WTC11 (cell line): ENCODE measurements around the gene SLC4A9.

Experiments
- ATF2 ChIP-seq: sonication (generic); formaldehyde crosslinking; IDR thresholded peaks from 2 replicates; pipeline ENCODE4 v1.8.1; 2022; ENCODE audit warnings: low read depth, missing genetic modification reagents, borderline replicate concordance
- ATF3 ChIP-seq: sonication (generic); formaldehyde crosslinking; conservative IDR thresholded peaks from 2 replicates; pipeline ENCODE4 v1.8.1; 2022; ENCODE audit warnings: mild to moderate bottlenecking, missing genetic modification reagents
- ELF4 ChIP-seq: sonication (generic); formaldehyde crosslinking; IDR thresholded peaks from 2 replicates; pipeline ENCODE4 v1.8.1; 2022; ENCODE audit warnings: low read depth, mild to moderate bottlenecking, moderate library complexity, missing genetic modification reagents
- ETV6 ChIP-seq: sonication (generic); formaldehyde crosslinking; IDR thresholded peaks from 2 replicates; pipeline ENCODE4 v1.8.1; 2022; ENCODE audit warnings: mild to moderate bottlenecking, missing genetic modification reagents
- IRF2 ChIP-seq: sonication (generic); formaldehyde crosslinking; IDR thresholded peaks from 2 replicates; pipeline ENCODE4 v1.8.0; 2022; ENCODE audit warnings: low read depth, missing genetic modification reagents, borderline replicate concordance
- NFYB ChIP-seq: sonication (generic); formaldehyde crosslinking; conservative IDR thresholded peaks from 2 replicates; pipeline ENCODE4 v1.8.0; 2022; ENCODE audit warnings: low read depth, missing genetic modification reagents
- SMAD3 ChIP-seq: sonication (generic); formaldehyde crosslinking; IDR thresholded peaks from 2 replicates; pipeline ENCODE4 v1.8.0; 2022; ENCODE audit warnings: missing genetic modification reagents, mild to moderate bottlenecking, borderline replicate concordance
- SP1 ChIP-seq: sonication (generic); formaldehyde crosslinking; conservative IDR thresholded peaks from 2 replicates; pipeline ENCODE4 v1.8.1; 2022; ENCODE audit warnings: missing genetic modification reagents
- USF1 ChIP-seq: sonication (generic); formaldehyde crosslinking; IDR thresholded peaks from 2 replicates; pipeline ENCODE4 v1.8.0; 2022; ENCODE audit warnings: mild to moderate bottlenecking, missing genetic modification reagents
- USF2 ChIP-seq: sonication (generic); formaldehyde crosslinking; IDR thresholded peaks from 2 replicates; pipeline ENCODE4 v1.8.1; 2023; ENCODE audit warnings: mild to moderate bottlenecking, missing genetic modification reagents, moderate library complexity
- ZNF121 ChIP-seq: sonication (generic); formaldehyde crosslinking; IDR thresholded peaks from 2 replicates; pipeline ENCODE4 v1.8.0; 2023; ENCODE audit warnings: missing genetic modification reagents
- ZNF232 ChIP-seq: sonication (generic); formaldehyde crosslinking; IDR thresholded peaks from 2 replicates; pipeline ENCODE4 v1.8.0; 2022; ENCODE audit warnings: mild to moderate bottlenecking, missing genetic modification reagents
- TF ChIP-seq, protein P1 (sequence below): fragments of 200-600 bp; IDR thresholded peaks from 2 replicates; pipeline ENCODE4 v1.8.0; 2022; ENCODE audit warnings: antibody characterized with exemption
- TF ChIP-seq, protein P2 (sequence below): sonication (generic); formaldehyde crosslinking; IDR thresholded peaks from 2 replicates; pipeline ENCODE4 v1.8.0; 2022; ENCODE audit warnings: missing genetic modification reagents

DNA sequence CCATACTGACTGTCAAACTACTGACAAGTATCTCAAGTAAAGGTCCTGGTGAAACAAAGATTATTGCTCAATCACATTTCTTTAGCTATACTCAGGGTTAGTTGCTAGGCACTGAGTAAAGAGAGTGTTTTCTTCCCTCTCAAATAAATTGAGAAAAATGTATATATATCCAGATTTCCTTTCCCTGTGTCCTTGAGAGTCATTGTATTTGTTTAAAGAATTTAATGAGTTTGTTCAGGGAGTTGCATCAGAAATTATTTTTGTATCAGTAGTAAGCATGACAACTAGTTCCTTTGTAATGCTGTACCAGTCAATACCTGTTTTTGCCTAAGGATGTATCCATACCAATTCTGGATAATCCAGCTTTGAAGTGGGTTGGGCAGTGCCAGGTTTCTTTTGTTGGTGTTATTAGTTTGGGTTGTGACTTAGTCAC, 38.4 kb downstream of the SLC4A9 start:
- TF ChIP-seq, protein P1, sequence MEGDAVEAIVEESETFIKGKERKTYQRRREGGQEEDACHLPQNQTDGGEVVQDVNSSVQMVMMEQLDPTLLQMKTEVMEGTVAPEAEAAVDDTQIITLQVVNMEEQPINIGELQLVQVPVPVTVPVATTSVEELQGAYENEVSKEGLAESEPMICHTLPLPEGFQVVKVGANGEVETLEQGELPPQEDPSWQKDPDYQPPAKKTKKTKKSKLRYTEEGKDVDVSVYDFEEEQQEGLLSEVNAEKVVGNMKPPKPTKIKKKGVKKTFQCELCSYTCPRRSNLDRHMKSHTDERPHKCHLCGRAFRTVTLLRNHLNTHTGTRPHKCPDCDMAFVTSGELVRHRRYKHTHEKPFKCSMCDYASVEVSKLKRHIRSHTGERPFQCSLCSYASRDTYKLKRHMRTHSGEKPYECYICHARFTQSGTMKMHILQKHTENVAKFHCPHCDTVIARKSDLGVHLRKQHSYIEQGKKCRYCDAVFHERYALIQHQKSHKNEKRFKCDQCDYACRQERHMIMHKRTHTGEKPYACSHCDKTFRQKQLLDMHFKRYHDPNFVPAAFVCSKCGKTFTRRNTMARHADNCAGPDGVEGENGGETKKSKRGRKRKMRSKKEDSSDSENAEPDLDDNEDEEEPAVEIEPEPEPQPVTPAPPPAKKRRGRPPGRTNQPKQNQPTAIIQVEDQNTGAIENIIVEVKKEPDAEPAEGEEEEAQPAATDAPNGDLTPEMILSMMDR = no peak
- TF ChIP-seq ZNF121 (CRISPR knock-in tag) (no peak), ATF3 (CRISPR knock-in tag) (no peak), SP1 (no peak), SMAD3 (no peak), ZNF232 (CRISPR knock-in tag) (no peak), USF1 (CRISPR knock-in tag) (no peak), ELF4 (CRISPR knock-in tag) (no peak), ATF2 (CRISPR knock-in tag) (no peak), IRF2 (CRISPR knock-in tag) (no peak), NFYB (CRISPR knock-in tag) (no peak), ETV6 (CRISPR knock-in tag) (no peak), USF2 (no peak)
- TF ChIP-seq, protein P2, sequence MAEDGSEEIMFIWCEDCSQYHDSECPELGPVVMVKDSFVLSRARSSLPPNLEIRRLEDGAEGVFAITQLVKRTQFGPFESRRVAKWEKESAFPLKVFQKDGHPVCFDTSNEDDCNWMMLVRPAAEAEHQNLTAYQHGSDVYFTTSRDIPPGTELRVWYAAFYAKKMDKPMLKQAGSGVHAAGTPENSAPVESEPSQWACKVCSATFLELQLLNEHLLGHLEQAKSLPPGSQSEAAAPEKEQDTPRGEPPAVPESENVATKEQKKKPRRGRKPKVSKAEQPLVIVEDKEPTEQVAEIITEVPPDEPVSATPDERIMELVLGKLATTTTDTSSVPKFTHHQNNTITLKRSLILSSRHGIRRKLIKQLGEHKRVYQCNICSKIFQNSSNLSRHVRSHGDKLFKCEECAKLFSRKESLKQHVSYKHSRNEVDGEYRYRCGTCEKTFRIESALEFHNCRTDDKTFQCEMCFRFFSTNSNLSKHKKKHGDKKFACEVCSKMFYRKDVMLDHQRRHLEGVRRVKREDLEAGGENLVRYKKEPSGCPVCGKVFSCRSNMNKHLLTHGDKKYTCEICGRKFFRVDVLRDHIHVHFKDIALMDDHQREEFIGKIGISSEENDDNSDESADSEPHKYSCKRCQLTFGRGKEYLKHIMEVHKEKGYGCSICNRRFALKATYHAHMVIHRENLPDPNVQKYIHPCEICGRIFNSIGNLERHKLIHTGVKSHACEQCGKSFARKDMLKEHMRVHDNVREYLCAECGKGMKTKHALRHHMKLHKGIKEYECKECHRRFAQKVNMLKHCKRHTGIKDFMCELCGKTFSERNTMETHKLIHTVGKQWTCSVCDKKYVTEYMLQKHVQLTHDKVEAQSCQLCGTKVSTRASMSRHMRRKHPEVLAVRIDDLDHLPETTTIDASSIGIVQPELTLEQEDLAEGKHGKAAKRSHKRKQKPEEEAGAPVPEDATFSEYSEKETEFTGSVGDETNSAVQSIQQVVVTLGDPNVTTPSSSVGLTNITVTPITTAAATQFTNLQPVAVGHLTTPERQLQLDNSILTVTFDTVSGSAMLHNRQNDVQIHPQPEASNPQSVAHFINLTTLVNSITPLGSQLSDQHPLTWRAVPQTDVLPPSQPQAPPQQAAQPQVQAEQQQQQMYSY (CRISPR knock-in tag) = no peak
